ENCODE measurements around the gene IGSF11.

The IGSF11 gene

GRCh38 chr3:118932822-118933558 is 101.7 kb downstream of the IGSF11 start:
- DNase-seq (ENCODE audit: low read depth in 2 of 2) = no peak
- no peak for TF ChIP-seq CTCF (IDR thresholded peaks at IDR 0.05; ENCODE audit: low read depth, low read length)
- no peak overlapping the region for H3K4me3 ChIP-seq (replicated peaks in 1 of 2; ENCODE audit: low read depth in 2 of 2, low read length in 2 of 2)

- no peak for DNase-seq (ENCODE audit: low read depth in 2 of 2)
- no peak for TF ChIP-seq CTCF (IDR thresholded peaks at IDR 0.05; ENCODE audit: low read depth, low read length)
- H3K4me3 ChIP-seq (replicated peaks in 1 of 2; ENCODE audit: low read depth in 2 of 2, low read length in 2 of 2) = no peak overlapping the region
These were observed 102.7 kb downstream of the IGSF11 start for GRCh38 chr3:118931996-118932395.

- no peak for TF ChIP-seq CTCF (IDR thresholded peaks at IDR 0.05; ENCODE audit: low read depth, low read length)
- no peak for DNase-seq (ENCODE audit: low read depth in 2 of 2)
- H3K4me3 ChIP-seq (replicated peaks in 1 of 2; ENCODE audit: low read depth in 2 of 2, low read length in 2 of 2) = no peak overlapping the region
These were observed 107.2 kb downstream of the IGSF11 start for GRCh38 chr3:118927449-118927848.

- H3K4me3 ChIP-seq (replicated peaks in 1 of 2; ENCODE audit: low read depth in 2 of 2, low read length in 2 of 2) = no peak overlapping the region
- no peak for DNase-seq (ENCODE audit: low read depth in 2 of 2)
- no peak for TF ChIP-seq CTCF (IDR thresholded peaks at IDR 0.05; ENCODE audit: low read depth, low read length)
These were observed 122.5 kb downstream of the IGSF11 start for GRCh38 chr3:118912188-118912587.

GRCh38 chr3:118910332-118910731 is 124.3 kb downstream of the IGSF11 start:
- H3K4me3 ChIP-seq (replicated peaks in 1 of 2; ENCODE audit: low read depth in 2 of 2, low read length in 2 of 2) = no peak overlapping the region
- no peak for DNase-seq (ENCODE audit: low read depth in 2 of 2)
- TF ChIP-seq CTCF (IDR thresholded peaks at IDR 0.05; ENCODE audit: low read depth, low read length) = no peak

GRCh38 chr3:118909763-118910162 is 124.9 kb downstream of the IGSF11 start:
- H3K4me3 ChIP-seq (replicated peaks in 1 of 2; ENCODE audit: low read depth in 2 of 2, low read length in 2 of 2) = no peak overlapping the region
- no peak for DNase-seq (ENCODE audit: low read depth in 2 of 2)
- TF ChIP-seq CTCF (IDR thresholded peaks at IDR 0.05; ENCODE audit: low read depth, low read length) = no peak

GRCh38 chr3:118907909-118908308 is 126.7 kb downstream of the IGSF11 start:
- DNase-seq (ENCODE audit: low read depth in 2 of 2) = no peak
- TF ChIP-seq CTCF (IDR thresholded peaks at IDR 0.05; ENCODE audit: low read depth, low read length) = no peak
- H3K4me3 ChIP-seq (replicated peaks in 1 of 2; ENCODE audit: low read depth in 2 of 2, low read length in 2 of 2) = no peak overlapping the region

All from cardiac fibroblast (primary cell).